ENCODE results near the gene MRPL33. TPM values are rescaled to one million over a fixed set of nuclear protein-coding genes. Genes with fewer than 3 reads are reported as not detected.
A peak's percentile ranks its signal among the peaks of the same experiment; 100 is the strongest.
"Not testable (repeated sequence)": the region's sequence is repeated elsewhere in the genome, so short reads cannot be mapped to it uniquely, and the experiment has no call there.

MRPL33 gene
- total and polyA plus RNA-seq, 2 of the 13 experiments (the other 11 are each of a cell fraction or from before 2014, with no cell fraction given): 69.7 to 218 TPM

DNA sequence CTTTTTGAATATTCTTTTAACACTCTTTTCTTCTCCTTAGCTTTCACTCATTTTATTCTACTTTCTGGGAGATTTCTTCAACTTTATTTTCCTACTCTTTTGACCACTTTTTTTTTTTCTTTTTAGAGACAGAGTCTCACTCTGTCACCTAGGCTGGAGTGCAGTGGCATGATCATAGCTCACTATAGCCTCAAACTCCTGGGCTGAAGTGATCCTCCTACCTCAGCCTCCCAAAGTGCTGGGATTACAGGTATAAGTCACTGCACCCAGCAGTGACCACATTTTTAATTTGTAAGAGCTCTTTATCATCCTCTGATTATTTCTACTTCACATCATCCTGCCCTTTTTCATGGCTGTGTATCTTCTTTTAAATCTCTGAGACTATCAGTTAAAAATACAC, 26.0 kb upstream of the MRPL33 start:
- TF ChIP-seq, protein P1, sequence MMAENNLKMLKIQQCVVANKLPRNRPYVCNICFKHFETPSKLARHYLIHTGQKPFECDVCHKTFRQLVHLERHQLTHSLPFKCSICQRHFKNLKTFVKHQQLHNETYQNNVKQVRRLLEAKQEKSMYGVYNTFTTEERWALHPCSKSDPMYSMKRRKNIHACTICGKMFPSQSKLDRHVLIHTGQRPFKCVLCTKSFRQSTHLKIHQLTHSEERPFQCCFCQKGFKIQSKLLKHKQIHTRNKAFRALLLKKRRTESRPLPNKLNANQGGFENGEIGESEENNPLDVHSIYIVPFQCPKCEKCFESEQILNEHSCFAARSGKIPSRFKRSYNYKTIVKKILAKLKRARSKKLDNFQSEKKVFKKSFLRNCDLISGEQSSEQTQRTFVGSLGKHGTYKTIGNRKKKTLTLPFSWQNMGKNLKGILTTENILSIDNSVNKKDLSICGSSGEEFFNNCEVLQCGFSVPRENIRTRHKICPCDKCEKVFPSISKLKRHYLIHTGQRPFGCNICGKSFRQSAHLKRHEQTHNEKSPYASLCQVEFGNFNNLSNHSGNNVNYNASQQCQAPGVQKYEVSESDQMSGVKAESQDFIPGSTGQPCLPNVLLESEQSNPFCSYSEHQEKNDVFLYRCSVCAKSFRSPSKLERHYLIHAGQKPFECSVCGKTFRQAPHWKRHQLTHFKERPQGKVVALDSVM (CRISPR knock-in tag; IDR thresholded peaks at IDR 0.05): peak; percentile 87
- BruUV-seq (replicated peaks); DNase-seq (ENCODE audit: low spot score); FAIRE-seq; H3K4me3 ChIP-seq (replicated peaks in 1 of 3; ENCODE audit: insufficient read depth in 1 of 3, low read depth in 2 of 3, low read length in 3 of 3); ATAC-seq; H3K79me2 ChIP-seq (ENCODE audit: insufficient read depth, low read length); CTCF ChIA-PET (ENCODE audit: low intra/inter-chr PET ratio, low total read pairs); H3K27me3 ChIP-seq (ENCODE audit: control insufficient read depth in 1 of 2, insufficient read depth in 2 of 2, low read length in 2 of 2); intact Hi-C loops (cut with micrococcal nuclease; ENCODE audit: unreplicated experiment); H3K9ac ChIP-seq (ENCODE audit: insufficient read depth, low read depth, low read length); H3K36me3 ChIP-seq (replicated peaks in 1 of 2; ENCODE audit: control insufficient read depth in 1 of 2, insufficient read depth in 2 of 2, low read length in 2 of 2); H4K20me1 ChIP-seq (ENCODE audit: insufficient read depth, low read length); in situ Hi-C loops (cut with HindIII; ENCODE audit: extremely low pct_ligation_motif_present, low pct_unique_long_range_greater_than_20kb); H2AFZ ChIP-seq (ENCODE audit: low read length); H3K4me2 ChIP-seq (ENCODE audit: low read depth, low read length): not testable (repeated sequence)
- Histone ChIP-seq H3K27ac (ENCODE audit: extremely low read length, insufficient read depth, low read length) (peak overlapping the region; percentile 63), H3K9me3 (ENCODE audit: low read length) (peaks cover 14% of the 10 kb centered on the region), H3K4me1 (ENCODE audit: insufficient read depth, low read length) (peaks cover 40% of the 10 kb centered on the region)
- POLR2A ChIA-PET: interaction anchor here (0.9 kb wide), 1 partner anchor 34 kb away, joined by 4 read pairs; no protein-coding TSS in a partner anchor

DNA sequence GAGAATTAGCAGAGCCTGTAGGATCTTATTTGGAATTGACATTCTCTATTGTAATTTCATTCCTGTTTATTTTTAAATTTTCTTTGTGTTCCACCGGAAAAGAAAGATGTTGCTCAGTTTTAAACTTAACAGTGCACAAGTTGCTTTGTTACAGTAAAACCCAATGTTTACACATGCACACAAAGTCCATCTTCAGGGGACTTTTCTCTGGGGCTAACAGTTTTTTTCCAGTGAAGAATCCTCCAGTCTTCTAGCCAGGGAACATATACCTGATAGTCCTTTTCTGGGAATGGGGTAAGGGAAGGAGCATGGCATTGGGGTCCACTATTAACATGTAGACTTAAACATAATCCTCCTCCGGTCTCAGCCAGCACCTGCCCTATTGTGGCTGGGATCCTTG, 25.2 kb upstream of the MRPL33 start:
- Histone ChIP-seq H4K20me1 (ENCODE audit: insufficient read depth, low read length) (no peaks in the 10 kb centered on the region), H3K79me2 (ENCODE audit: insufficient read depth, low read length) (no peaks in the 10 kb centered on the region), H3K27me3 (ENCODE audit: control insufficient read depth in 1 of 2, insufficient read depth in 2 of 2, low read length in 2 of 2) (no peaks in the 10 kb centered on the region), H3K4me1 (ENCODE audit: insufficient read depth, low read length) (peaks cover 43% of the 10 kb centered on the region), H3K36me3 (replicated peaks in 1 of 2; ENCODE audit: control insufficient read depth in 1 of 2, insufficient read depth in 2 of 2, low read length in 2 of 2) (no peaks in the 10 kb centered on the region), H3K4me2 (ENCODE audit: low read depth, low read length) (peak overlapping the region; percentile 65), H2AFZ (ENCODE audit: low read length) (no peak overlapping the region), H3K4me3 (replicated peaks in 1 of 3; ENCODE audit: insufficient read depth in 1 of 3, low read depth in 2 of 3, low read length in 3 of 3) (peak overlapping the region; percentile 11 to 39 (median 24); a peak in 5 of 6 replicates), H3K27ac (ENCODE audit: extremely low read length, insufficient read depth, low read length) (peak overlapping the region; percentile 63), H3K9ac (ENCODE audit: insufficient read depth, low read depth, low read length) (peak overlapping the region; percentile 40), H3K9me3 (ENCODE audit: low read length) (peaks cover 14% of the 10 kb centered on the region)
- peak; percentile 92 for FAIRE-seq
- BruUV-seq (replicated peaks): no TSS peak
- ATAC-seq: peak; percentile 92
- CTCF ChIA-PET (ENCODE audit: low intra/inter-chr PET ratio, low total read pairs): no interaction called here
- peak; percentile 64 for DNase-seq (ENCODE audit: low spot score)
- in situ Hi-C loops (cut with HindIII; ENCODE audit: extremely low pct_ligation_motif_present, low pct_unique_long_range_greater_than_20kb): no loop called here
- intact Hi-C loops (cut with micrococcal nuclease; ENCODE audit: unreplicated experiment): no loop called here
- 4% methylated on average over 2 of the region's 2 CpGs for WGBS (ENCODE audit: low lambda C conversion rate)
- POLR2A ChIA-PET: interaction anchor here (0.9 kb wide), 1 partner anchor 8 kb away, joined by 3 read pairs; no protein-coding TSS in a partner anchor
- TF ChIP-seq ERF (CRISPR knock-in tag; IDR thresholded peaks at IDR 0.05) (0 out of 2 replicates have a peak, but pooled peaks have one; percentile 42), CEBPG (CRISPR knock-in tag; IDR thresholded peaks at IDR 0.05) (peak; percentile 55), KMT2B (CRISPR knock-in tag; IDR thresholded peaks at IDR 0.05) (peak; percentile 72; the same call in 1 of the 2 replicates), MED1 (CRISPR knock-in tag; IDR thresholded peaks at IDR 0.05) (peak; percentile 78), ZMYM3 (CRISPR knock-in tag; IDR thresholded peaks at IDR 0.05) (0 out of 2 replicates have a peak, but pooled peaks have one; percentile 10), LCORL (IDR thresholded peaks at IDR 0.05) (no peak), LCORL (CRISPR knock-in tag; IDR thresholded peaks at IDR 0.05) (peak; percentile 56; the same call in 1 of the 2 replicates), TCF7 (IDR thresholded peaks at IDR 0.05; ENCODE audit: low read depth) (peak; percentile 50), NFYC (CRISPR knock-in tag; IDR thresholded peaks at IDR 0.05) (no peak), BCL6 (CRISPR knock-in tag; IDR thresholded peaks at IDR 0.05) (peak; percentile 50; the same call in 1 of the 2 replicates), MEF2D (CRISPR knock-in tag; IDR thresholded peaks at IDR 0.05) (peak; percentile 80), PHF21A (CRISPR knock-in tag; IDR thresholded peaks at IDR 0.05) (peak; percentile 74), NFIC (IDR thresholded peaks at IDR 0.05; ENCODE audit: low read length) (peak; percentile 82; the same call in 1 of the 2 replicates), KDM6A (CRISPR knock-in tag; IDR thresholded peaks at IDR 0.05; ENCODE audit: low read depth) (peak; percentile 94), RXRB (CRISPR knock-in tag; IDR thresholded peaks at IDR 0.05; ENCODE audit: borderline replicate concordance) (peak; percentile 73; the same call in 1 of the 2 replicates), ZNF10 (CRISPR knock-in tag; IDR thresholded peaks at IDR 0.05; ENCODE audit: borderline replicate concordance, low read depth) (no peak), DPF2 (CRISPR knock-in tag; IDR thresholded peaks at IDR 0.05; ENCODE audit: borderline replicate concordance, low read depth) (0 out of 2 replicates have a peak, but pooled peaks have one; percentile 46), GTF2F1 (IDR thresholded peaks at IDR 0.05; ENCODE audit: low read length) (no peak), GATAD2A (CRISPR knock-in tag; IDR thresholded peaks at IDR 0.05) (peak; percentile 89), PPARG (CRISPR knock-in tag; conservative IDR thresholded peaks at IDR 0.05) (peak; percentile 81)
